HepG2 (cell line): ENCODE results near the gene MYO19.

Source experiments
- ARNTL ChIP-seq: sonication (generic); formaldehyde crosslinking; IDR thresholded peaks from 2 replicates; pipeline ENCODE4 v1.4.0; 2020; ENCODE audit warnings: mild to moderate bottlenecking, missing genetic modification reagents
- BHLHE40 ChIP-seq: IDR thresholded peaks from 2 replicates; pipeline ENCODE4 v1.6.1; 2011; ENCODE audit warnings: low read length, improper control_type of control experiment
- MED1 ChIP-seq: sonication (generic); formaldehyde crosslinking; IDR thresholded peaks from 2 replicates; pipeline ENCODE4 v1.4.0; 2020; ENCODE audit warnings: missing genetic modification reagents
- NR2C2 ChIP-seq: sonication (generic); formaldehyde crosslinking; IDR thresholded peaks from 2 replicates; pipeline ENCODE4 v1.4.0; 2020; ENCODE audit warnings: missing genetic modification reagents, mild to moderate bottlenecking, moderate library complexity, borderline replicate concordance
- PRDM4 ChIP-seq: sonication (generic); formaldehyde crosslinking; IDR thresholded peaks from 2 replicates; pipeline ENCODE4 v1.9.0; 2021; ENCODE audit warnings: missing genetic modification reagents, borderline replicate concordance
- RAD21 ChIP-seq: fragments of 450-650 bp; formaldehyde crosslinking; IDR thresholded peaks from 2 replicates; pipeline ENCODE4 v1.5.0; 2020; ENCODE audit warnings: mild to moderate bottlenecking
- STAG1 ChIP-seq: sonication (generic); formaldehyde crosslinking; IDR thresholded peaks from 2 replicates; pipeline ENCODE4 v1.4.0; 2020; ENCODE audit warnings: missing genetic modification reagents
- TAF1 ChIP-seq: sonication (generic); formaldehyde crosslinking; IDR thresholded peaks from 2 replicates; pipeline ENCODE4 v1.4.0; 2020; ENCODE audit warnings: missing genetic modification reagents
- ZFP36 ChIP-seq: fragments of 150-350 bp; IDR thresholded peaks from 2 replicates; pipeline ENCODE4 v1.6.1; 2018; ENCODE audit warnings: borderline replicate concordance, low read length, low read depth; ENCODE audit not compliant: partially characterized antibody
- ZNF224 ChIP-seq: sonication (generic); formaldehyde crosslinking; IDR thresholded peaks from 2 replicates; pipeline ENCODE4 v1.5.0; 2020; ENCODE audit warnings: mild to moderate bottlenecking, missing genetic modification reagents
- ZNF33B ChIP-seq: sonication (generic); formaldehyde crosslinking; IDR thresholded peaks from 2 replicates; pipeline ENCODE4 v1.5.1; 2020; ENCODE audit warnings: mild to moderate bottlenecking, missing genetic modification reagents

GRCh38 chr17:36460265-36460937 lies 74.3 kb downstream of the MYO19 start:
- TF ChIP-seq ZNF33B (CRISPR knock-in tag) (no peak), TAF1 (CRISPR knock-in tag) (no peak), BHLHE40 (no peak), PRDM4 (CRISPR knock-in tag) (no peak), RAD21 (CRISPR knock-in tag) (no peak), ZNF224 (CRISPR knock-in tag) (no peak), ARNTL (CRISPR knock-in tag) (no peak), STAG1 (CRISPR knock-in tag) (no peak), ZFP36 (no peak), MED1 (CRISPR knock-in tag) (no peak), NR2C2 (CRISPR knock-in tag) (no peak)
